GM18870 (cell line): ENCODE measurements around the gene LYPD4.

Experiments used
- ATAC-seq: cut with Tn5 transposase; IDR thresholded peaks from one replicate; pipeline ENCODE4 v1.9.1; 2021; ENCODE audit warnings: moderate library complexity; ENCODE audit not compliant: unreplicated experiment

The LYPD4 gene

GRCh38 chr19:41853344-41853743 is 8.9 kb upstream of the LYPD4 start:
- ATAC-seq: no peak

DNA sequence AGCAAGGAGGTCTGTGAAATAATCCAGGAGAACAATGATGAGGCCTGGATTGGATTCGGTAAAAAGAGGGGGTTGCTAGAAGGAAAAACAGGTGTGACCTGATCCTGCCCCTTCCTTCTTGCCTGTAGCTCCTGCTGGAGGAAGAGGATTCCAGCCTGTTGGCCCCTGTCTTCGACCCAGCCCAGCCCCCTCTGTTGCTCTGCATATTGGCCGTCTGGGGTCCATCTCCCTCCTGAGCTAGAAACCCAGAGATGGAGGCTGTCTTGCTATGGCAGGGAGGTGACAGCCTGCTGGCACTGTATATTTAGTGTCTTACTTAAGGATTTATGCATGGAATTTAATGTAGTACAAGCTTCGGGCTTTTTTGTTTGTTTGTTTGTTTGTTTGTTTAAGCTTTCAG is 7.0 kb upstream of the LYPD4 start:
- no peak for ATAC-seq

DNA sequence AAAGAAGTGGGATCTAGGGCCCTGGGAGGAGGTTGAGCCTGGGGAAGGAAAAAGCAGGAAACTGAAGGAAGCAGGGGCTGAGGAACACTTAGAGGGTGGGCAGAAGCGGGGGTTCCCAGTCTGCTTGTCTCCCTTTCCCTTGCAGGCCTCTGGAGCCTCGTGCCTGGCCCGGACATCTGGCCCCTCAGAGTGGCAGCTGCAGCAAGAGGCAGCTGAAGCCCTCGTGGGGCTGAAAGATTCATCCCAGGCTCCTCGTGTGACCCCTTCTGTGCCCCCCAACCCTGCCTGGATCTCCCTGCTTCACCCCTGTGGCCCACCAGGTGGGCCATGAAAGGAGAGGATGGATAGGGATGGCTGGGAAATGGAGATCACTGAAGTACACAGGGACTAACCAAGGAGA is 5.9 kb upstream of the LYPD4 start:
- ATAC-seq: no peak

GRCh38 chr19:41849067-41849466 is 4.6 kb upstream of the LYPD4 start:
- ATAC-seq: no peak

- no peak for ATAC-seq
These were observed 4.2 kb upstream of the LYPD4 start for GRCh38 chr19:41848666-41849065.

DNA sequence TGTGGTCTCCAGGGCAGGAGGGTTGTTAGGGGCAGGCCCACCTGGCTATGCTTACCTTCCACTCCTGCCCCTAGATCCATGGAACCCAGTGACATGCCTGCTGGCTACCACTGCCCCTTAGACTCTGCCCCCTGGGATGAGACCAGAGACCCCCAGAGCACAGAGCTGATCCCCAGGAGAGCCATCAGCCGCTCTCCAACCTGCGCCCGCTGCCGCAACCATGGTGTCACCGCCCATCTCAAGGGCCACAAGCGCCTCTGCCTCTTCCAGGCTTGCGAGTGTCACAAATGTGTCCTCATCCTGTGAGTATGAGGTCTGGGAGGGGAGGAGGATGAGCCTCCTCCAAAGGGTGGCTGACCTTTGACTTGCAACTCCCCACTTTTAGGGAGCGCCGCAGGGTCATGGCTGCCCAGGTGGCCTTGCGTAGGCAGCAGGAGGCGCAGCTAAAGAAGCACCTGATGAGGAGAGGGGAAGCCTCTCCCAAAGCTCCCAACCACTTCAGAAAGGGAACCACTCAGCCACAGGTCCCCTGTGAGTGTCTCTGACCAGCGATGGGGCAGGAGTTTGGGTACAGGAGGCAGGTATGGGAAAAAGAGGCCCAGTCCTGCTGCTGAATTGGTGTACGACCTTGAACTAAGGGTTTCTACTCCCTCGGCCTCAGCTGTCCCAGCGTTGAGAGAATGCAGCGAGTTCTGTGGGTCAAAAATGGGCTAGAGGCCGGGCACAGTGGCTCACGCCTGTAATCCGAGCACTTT is 3.0 kb upstream of the LYPD4 start:
- no peak for ATAC-seq

DNA sequence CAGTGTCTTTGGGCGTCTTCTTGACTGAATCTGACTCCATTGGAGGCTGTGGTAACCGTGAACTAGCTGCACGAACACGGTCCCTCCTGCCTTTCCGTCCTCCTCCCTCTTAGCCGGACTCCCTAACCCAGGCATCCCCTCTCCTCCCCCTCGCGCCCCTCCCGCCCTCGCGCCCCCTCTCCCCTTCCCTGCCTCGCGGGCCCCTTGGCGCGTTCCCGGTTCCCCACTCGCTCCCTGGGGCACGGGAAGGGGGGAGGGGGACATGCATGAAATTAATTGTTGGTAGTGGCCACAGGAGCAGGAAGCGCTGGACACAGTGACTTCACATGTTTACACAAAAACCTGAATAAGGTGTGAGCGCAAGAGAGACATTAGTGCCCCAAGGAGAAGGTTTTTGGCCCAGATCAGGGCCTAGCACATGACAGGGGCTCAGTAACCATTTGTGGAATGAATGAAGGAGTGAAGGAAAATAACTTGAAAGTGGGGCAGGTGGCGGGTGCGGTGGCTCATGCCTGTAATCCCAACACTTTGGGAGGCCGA is 638 bp upstream of the LYPD4 start:
- ATAC-seq: no peak

- ATAC-seq: no peak
These were observed 343 bp upstream of the LYPD4 start, which contains the start of gene DMRTC2 for GRCh38 chr19:41845001-41845050. Gene DMRTC2, plus strand, starts transcription at chr19:41845042. Its CDS starts 2,387 bp downstream, at chr19:41847429.

DNA sequence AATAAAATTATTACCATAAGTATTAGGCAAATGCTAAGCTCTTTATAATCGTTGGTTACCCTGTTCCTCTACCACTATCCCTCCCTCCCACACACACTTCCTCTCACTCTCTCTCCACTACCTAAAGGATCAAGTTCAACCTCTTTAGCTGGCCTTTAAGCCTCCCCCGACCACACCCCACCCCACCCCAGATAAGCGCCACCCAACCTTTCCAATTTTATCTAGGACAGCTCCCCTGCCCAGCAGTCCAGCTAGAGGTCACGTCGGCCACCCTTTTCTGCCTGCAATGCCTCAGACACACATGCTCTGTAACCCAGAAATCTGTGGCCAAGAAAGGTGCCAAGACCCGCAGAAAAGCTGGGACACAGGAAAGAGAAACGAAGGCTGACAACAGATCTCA is 1.1 kb downstream of the LYPD4 start:
- no peak for ATAC-seq

DNA sequence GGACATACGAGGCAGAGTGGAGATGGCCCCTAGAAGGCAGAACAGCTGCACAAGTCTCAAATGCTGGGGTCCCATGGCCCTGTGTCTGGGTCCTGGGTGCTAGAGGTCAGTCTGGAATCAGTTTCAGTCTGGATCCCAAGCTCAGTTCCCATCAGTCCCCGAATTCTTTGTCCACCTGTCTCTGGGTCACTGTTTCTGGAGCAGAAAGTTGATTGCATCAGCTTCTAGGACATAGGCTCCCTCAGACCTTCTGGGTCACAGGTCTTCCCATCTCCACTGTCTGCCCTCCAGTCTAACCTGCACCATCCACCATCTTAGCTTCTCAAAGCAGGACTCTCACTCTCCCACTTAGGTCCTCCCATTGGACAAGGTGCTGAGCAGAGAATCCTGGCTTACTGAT is 5.3 kb downstream of the LYPD4 start:
- no peak for ATAC-seq

GRCh38 chr19:41837981-41838708 is 6.3 kb downstream of the LYPD4 start:
- ATAC-seq: no peak

GRCh38 chr19:41821003-41821735 is 23.3 kb downstream of the LYPD4 start:
- ATAC-seq: no peak

DNA sequence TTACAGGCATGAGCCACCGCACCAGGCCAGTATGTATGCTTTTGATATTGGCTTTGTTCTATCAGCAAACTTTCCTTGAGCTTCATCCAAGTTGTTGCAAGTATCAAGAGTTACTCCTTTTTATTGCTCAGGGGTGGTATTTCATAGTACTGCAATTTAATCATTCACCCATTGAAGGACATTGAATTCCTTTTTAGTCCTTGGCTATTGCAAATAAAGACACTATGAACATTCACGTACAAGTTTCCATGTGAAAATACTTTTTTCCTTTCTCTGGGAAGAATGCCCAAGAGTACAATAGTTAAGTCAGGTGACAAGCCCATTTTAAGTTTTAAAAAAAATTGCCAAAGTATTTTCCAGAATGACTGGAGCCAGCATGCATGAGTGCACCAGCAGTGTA is 27.7 kb downstream of the LYPD4 start:
- no peak for ATAC-seq

DNA sequence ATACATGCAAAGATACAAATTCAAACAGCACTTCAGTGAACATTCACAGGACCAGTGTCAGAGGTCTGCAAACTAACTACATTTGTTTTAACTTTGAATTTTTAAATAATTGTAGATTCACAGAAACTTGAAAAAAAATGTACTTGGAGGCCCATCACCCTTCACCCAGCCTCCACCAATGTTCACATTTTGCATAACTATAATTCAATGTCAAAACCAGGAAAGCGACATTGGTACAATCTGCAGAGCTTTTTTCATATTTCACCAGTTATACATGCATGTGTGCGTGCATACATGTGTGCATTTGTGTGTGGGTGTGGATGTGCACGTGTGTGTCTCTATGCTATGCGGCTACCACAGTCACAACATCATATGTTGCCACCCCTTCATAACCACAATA is 29.2 kb downstream of the LYPD4 start:
- ATAC-seq: no peak

GRCh38 chr19:41813911-41814310 is 30.6 kb downstream of the LYPD4 start:
- no peak for ATAC-seq

GRCh38 chr19:41811981-41812380 is 32.5 kb downstream of the LYPD4 start:
- ATAC-seq: no peak

GRCh38 chr19:41811036-41811435 is 33.4 kb downstream of the LYPD4 start:
- ATAC-seq: no peak

DNA sequence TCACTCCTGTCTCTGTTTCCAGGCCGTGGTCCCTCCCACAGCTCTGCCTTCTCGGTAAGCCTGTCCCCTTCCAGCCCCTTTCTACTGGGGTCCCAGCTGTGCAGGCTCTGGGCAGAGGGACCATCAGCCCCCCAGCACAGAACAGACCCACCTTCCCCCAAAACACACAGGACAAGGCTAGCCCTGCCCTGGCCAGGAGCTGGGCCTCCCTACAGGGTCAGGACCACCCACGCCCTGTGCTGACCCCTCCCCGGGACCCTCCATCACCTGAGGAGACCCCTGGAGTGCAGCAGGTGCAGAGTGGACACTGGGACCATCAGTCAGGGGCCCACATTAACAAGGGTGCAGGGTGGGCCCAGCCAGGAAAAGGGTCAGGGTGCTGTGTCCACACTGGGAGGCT is 34.2 kb downstream of the LYPD4 start:
- ATAC-seq: no peak

GRCh38 chr19:41808663-41809566 is 35.6 kb downstream of the LYPD4 start:
- ATAC-seq: no peak

GRCh38 chr19:41807176-41807575 is 37.3 kb downstream of the LYPD4 start:
- ATAC-seq: no peak

- no peak for ATAC-seq
These were observed 40.1 kb downstream of the LYPD4 start for GRCh38 chr19:41804336-41804735.
